SKM-1 (cell line): ENCODE data around the gene FUCA2.

Experiments
- DNase-seq: peaks from one replicate; lab custom pipeline; 2025; ENCODE audit not compliant: unreplicated experiment; lab: John Stamatoyannopoulos, UW

FUCA2 gene, protein sequence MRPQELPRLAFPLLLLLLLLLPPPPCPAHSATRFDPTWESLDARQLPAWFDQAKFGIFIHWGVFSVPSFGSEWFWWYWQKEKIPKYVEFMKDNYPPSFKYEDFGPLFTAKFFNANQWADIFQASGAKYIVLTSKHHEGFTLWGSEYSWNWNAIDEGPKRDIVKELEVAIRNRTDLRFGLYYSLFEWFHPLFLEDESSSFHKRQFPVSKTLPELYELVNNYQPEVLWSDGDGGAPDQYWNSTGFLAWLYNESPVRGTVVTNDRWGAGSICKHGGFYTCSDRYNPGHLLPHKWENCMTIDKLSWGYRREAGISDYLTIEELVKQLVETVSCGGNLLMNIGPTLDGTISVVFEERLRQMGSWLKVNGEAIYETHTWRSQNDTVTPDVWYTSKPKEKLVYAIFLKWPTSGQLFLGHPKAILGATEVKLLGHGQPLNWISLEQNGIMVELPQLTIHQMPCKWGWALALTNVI

GRCh38 chr6:143510991-143511891, at the start of gene FUCA2:
TSS of gene FUCA2 (minus strand) at chr6:143511720. CDS start at chr6:143511634, 86 bp downstream.
- DNase-seq = no peak

DNA sequence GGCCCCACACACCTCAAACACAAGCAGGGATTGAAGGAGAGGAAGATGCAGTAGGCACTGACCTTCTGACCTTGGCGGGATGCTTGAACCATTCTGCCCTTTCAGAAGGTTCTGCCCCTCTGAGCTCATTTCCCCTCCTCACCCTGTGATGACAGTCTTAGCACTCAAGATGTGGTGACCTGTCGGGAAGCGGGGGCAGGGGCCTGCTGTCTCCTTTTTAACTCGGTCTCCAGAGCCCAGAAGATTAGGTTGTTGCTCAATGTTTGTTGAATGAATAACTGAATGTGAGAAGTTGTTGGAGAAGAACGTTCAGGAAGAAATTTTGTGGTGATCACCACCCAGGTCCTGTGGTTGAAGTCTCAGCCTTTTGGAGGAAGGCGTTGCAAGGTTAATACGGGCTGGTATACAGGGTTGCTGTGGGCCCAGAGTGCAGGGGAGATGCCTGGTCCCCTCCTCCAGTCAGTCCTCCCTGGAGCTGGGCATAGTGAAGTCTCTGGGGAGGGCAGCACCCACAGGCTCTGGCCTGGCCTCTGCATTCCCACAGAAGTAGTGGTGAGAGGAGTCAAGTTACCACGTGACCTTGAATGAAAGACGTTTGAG, 49.7 kb upstream of the FUCA2 start:
- DNase-seq = no peak

DNA sequence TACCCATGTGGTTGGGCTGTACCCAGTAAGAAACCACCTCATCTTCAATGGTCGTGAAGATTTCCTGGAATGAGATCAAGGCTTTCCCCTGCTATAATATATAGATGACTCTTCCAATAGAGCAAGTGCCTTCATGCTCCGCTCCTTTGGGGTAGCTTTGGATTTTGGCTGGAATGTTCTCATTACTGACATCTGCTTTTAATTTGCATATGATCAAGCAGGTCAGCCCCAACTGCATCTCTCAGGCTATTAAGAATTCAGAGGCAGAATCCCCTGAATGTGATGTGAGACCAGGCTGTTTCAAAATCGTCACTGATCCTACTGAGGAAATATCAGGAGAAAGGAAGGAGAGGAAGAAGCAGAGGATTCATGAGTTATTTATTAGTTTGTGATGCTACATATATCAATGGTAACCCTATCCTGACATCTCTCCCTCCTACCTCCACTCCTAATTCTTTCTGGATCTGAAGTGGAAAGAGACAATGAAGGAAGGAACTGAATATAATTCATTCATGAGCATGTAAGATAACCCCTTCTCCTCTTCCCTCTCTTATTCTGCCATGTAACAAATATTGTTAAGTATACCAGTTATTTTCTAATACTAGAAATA, 47.6 kb upstream of the FUCA2 start:
- DNase-seq = no peak

- no peak for DNase-seq
Measured at GRCh38 chr6:143556529-143556928, 45.0 kb upstream of the FUCA2 start.

GRCh38 chr6:143555582-143555981, 44.1 kb upstream of the FUCA2 start:
- no peak for DNase-seq

GRCh38 chr6:143555071-143555492, 43.6 kb upstream of the FUCA2 start:
- no peak for DNase-seq

DNA sequence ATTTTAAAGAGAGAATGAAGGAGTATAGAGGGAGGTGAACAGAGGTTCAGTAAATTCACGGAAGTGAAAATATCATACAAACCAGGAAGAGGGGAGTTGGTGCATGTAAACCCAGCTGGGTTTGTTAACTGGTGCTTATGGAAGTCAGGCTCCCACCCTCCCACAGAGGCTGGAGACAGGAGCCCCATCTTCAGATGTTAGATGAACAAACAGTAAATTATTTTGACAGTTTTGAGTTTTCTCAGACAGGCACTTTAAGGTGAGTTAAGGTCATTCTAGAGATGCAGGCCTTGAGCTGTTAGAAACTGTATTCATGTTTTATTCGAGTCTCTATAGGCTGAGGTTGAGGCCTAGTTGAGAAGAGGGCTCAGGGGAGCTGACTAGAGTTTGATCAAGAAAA, 41.8 kb upstream of the FUCA2 start:
- DNase-seq = no peak

DNA sequence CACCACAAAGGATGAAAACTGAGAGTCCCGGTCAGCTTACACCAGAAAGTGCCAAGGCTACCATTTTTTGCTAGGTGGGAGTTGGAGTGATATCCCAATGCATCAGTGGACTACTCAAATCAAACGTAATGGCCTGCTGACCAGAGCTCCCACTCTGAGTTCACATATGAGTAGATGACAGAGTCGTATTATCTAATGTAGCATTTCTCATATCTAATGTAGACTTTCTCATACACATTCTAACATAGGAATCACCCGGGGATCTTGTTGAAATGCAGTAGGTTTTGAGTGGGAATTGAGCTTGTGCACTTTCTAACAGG, 38.4 kb upstream of the FUCA2 start:
- DNase-seq = no peak

DNA sequence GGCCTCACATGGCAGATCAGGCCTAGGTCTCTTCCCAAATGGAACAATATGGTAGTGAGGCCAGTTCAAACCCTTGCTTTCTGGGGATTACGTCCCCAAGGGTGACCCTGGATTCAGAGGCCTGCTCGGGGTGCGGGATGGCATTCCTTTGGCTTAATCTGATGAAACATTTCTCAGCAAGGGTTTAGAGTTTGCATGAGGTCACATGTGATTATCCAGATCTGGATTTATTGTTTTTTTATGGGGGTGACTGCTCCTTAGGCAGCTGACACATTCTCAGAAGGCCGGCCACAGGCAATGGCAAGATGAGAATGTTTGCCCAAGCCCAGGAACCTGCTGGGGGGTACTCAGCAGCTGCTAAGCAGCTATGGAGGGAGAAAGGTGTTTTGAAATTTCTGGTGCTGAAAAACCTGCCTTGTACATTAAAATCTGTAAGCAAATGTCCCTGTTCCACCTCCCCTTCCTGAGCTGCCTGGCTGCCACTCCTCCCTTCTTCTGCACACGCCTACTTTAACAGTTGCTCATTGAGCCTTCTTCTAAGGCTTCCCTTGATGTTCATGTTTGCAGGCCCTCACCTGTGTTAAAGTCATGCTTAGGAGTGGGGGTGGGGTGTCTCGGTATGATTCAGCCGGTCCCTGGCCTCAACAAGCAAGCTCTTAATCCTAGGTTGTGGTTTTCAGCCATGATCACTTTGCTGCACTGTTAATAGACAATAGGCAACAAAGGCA, 37.9 kb upstream of the FUCA2 start:
- DNase-seq = no peak

- no peak for DNase-seq
Measured at GRCh38 chr6:143546599-143546998, 35.1 kb upstream of the FUCA2 start.

- DNase-seq = no peak
Measured at GRCh38 chr6:143545976-143546547, 34.5 kb upstream of the FUCA2 start.

DNA sequence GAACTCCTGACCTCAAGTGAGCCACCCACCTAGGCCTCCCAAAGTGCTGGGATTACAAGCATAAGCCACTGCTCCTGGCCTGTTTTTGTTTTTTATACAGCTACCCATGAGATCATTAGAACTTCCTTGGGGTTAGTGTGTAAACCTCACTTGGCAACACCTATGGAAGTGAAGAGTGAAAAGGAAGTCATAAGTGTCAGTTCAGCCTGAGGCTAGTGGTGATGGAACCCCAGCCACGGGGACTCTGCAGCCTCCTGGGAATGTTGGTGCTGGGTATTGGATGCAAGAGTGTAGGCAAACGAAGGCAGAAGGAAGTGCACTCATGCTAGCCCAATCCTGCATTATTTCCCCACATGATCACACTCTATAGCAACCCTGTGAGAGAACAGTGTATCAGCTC, 33.6 kb upstream of the FUCA2 start:
- DNase-seq = no peak

GRCh38 chr6:143544011-143544696, 32.6 kb upstream of the FUCA2 start:
- no peak for DNase-seq

- peak; percentile 31 for DNase-seq
Measured at GRCh38 chr6:143543435-143543834, 31.9 kb upstream of the FUCA2 start.

GRCh38 chr6:143542888-143543287, 31.4 kb upstream of the FUCA2 start:
- no peak for DNase-seq

GRCh38 chr6:143540192-143540591, 28.7 kb upstream of the FUCA2 start:
- DNase-seq = no peak

GRCh38 chr6:143539734-143540133, 28.2 kb upstream of the FUCA2 start:
- no peak for DNase-seq

DNA sequence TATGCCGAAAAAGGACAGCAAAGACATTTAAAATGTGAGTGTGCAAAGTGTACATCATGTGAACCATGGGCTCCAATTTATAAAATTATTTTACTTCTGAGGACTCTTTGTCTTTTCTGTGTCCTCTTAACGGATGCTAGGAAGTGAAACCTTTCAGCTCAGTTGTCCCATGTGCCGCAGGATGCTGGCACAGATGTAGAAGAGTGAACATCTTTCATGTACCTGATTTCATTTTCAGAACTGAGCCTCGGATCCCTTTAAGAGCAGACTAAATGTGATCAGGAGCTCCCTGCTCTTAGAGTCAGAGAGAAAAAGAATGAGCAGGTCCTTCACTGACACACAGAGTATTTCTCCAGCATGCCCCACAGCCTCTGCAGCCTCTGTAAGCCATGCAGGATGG, 27.6 kb upstream of the FUCA2 start:
- DNase-seq = no peak

DNA sequence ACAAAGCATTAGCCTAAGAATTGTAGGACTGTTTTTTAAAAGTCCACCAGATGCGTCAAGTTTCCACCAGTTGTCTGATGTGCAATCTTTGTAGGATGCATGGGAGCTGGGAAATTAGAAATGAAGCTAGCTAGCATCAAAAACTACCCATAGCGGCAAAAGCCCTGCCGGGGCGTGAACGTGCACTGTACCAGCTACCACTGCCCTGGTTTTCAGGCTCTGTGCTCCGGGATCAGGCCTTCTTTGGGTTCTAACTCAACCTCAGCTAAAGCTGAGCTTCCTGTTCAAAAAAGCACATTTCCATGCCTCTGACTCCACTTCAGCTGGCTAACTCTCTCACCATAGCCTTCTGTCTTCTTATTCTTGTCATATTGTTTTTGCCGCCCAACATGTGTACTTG, 26.9 kb upstream of the FUCA2 start:
- DNase-seq = no peak
